Body of pancreas (tissue), 4 donors: ENCODE results near the gene FHOD3.

Experiments used
- CTCF ChIP-seq, 7 experiments: fragments of 450-650 bp in 4 of 7; fragments of 200-600 bp in 3 of 7; sonication (generic) in 3 of 7; IDR thresholded peaks; one replicate each; pipeline ENCODE4 v1.5.1; 2016 to 2019; ENCODE audit warnings: antibody characterized with exemption in 7 of 7
- POLR2A ChIP-seq, 3 donors: fragments of 450-650 bp; IDR thresholded peaks; one replicate each; pipeline ENCODE4 v1.6.1; 2016; ENCODE audit warnings: antibody characterized with exemption in 3 of 3, mild to moderate bottlenecking in 2 of 3

- TF ChIP-seq CTCF (IDR thresholded peaks at IDR 0.05) = no peak
- TF ChIP-seq POLR2A (IDR thresholded peaks at IDR 0.05) = no peak
These were observed 53.4 kb downstream of the FHOD3 start for GRCh38 chr18:36350839-36351469.
